Measurements from ENCODE around the gene ENDOG. TPM values are rescaled to one million over a fixed set of nuclear protein-coding genes. Genes with fewer than 3 reads are reported as not detected.
A peak's percentile ranks its signal among the peaks of the same experiment; 100 is the strongest.

The ENDOG gene
- total and polyA plus RNA-seq, 4 donors = 5.6 to 36.6 (median 27.7) TPM

DNA sequence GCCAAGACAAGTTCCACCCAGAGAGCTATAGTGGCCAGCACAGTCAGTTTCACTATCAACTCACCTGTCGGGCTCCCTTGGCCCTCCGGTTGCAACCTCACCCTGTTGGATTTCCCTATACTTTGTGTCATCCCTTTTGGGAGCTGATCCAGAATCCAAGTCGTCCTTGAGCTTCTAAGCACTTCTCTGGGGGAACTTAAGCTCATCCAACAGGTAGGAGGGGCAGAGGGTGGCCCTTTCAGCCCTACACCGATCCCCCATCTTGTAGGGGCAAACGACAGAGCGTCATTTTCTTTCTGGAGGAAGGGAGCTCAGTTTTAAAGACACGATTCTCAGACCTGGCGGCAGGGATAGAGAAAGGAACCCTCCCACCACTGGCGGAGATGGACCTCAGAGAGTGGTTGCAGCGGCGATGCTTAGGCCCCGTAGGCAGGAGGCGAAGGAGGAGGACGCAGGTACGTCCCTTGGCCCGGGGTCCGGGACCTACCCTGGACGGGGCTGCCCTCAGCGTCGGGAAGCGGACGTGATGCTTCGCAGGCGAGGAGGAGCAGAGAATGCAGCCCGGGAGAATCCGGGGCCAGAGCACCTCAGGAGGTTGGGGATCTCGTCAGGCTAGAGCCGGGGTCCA lies 47.1 kb upstream of the ENDOG start:
- H3K9me3 ChIP-seq (ENCODE audit: control insufficient read depth in 4 of 4, insufficient read depth in 3 of 4, low read length in 3 of 4) = no peaks in the 10 kb centered on the region
- peak overlapping the region; percentile 85 to 96 for H3K27ac ChIP-seq (ENCODE audit: low read depth in 1 of 2, low read length in 1 of 2)
- peaks cover 3 to 8% (median 5%) of the 10 kb centered on the region in 5 donors for H3K4me1 ChIP-seq (ENCODE audit: control insufficient read depth in 5 of 5, insufficient read depth in 5 of 5, low read length in 5 of 5)
- peak; percentile 10 for ATAC-seq (ENCODE audit: insufficient read depth, low FRiP score)
- H3K4me3 ChIP-seq = peak overlapping the region; percentile 93
- WGBS, 2 donors = 1% methylated on average over 28 of the region's 28 CpGs
- DNase-seq = peak in 1 of 3 donors; percentile 18
- peak overlapping the region; percentile 91 to 93 for H3K9ac ChIP-seq (ENCODE audit: insufficient read depth in 1 of 2, low read length in 2 of 2)
- no peaks in the 10 kb centered on the region for H3K27me3 ChIP-seq (ENCODE audit: control insufficient read depth in 3 of 3, insufficient read depth in 3 of 3, low read length in 2 of 3)
- H3K36me3 ChIP-seq (ENCODE audit: control insufficient read depth in 4 of 4, insufficient read depth in 4 of 4, low read length in 4 of 4) = peaks cover 0 to 4% (median 0%) of the 10 kb centered on the region in 4 donors
- TF ChIP-seq, protein P1, sequence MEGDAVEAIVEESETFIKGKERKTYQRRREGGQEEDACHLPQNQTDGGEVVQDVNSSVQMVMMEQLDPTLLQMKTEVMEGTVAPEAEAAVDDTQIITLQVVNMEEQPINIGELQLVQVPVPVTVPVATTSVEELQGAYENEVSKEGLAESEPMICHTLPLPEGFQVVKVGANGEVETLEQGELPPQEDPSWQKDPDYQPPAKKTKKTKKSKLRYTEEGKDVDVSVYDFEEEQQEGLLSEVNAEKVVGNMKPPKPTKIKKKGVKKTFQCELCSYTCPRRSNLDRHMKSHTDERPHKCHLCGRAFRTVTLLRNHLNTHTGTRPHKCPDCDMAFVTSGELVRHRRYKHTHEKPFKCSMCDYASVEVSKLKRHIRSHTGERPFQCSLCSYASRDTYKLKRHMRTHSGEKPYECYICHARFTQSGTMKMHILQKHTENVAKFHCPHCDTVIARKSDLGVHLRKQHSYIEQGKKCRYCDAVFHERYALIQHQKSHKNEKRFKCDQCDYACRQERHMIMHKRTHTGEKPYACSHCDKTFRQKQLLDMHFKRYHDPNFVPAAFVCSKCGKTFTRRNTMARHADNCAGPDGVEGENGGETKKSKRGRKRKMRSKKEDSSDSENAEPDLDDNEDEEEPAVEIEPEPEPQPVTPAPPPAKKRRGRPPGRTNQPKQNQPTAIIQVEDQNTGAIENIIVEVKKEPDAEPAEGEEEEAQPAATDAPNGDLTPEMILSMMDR (IDR thresholded peaks at IDR 0.05; ENCODE audit: control extremely low read depth, extremely low read depth) = no peak

DNA sequence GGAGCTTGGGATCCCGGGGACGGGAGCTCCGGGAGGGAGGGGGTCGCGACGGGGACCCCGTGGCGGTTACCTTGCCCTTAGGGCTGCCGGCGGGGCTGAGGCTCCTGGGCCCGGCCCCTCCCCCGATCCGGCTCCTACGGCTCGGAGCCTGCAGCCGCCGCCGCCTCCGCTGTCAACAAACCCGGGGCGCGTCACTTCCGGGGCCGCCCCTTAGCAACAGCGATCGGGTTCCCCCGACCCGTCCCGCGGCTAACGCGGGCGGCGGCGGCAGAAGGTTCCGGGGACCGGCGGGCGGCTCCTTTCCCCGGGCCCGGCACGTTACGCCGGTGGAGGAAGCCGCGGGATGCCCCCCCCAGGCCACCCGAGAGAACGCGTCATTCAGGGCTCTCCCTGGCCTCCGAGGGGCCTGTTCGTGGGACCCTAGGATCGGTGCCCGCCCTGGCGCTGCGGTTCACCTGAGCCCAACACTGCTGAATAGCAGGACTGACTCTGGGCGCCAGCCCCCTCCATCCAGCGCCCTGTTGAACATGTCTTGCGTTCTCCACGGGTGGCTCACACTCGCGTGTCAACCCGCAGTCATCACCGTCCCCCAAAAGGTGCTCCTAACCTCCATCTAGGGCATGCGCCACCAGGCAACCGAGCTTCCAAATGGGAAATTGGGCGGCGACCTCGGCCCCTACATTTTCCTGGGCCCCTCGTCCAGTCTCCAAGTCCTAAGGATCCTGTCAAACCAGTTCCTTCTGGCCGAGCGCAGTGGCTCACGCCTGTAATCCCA lies 46.4 kb upstream of the ENDOG start, which contains the start of gene ZER1:
Gene ZER1 (minus strand): TSS at position 183 of the 775 bp plus-strand sequence. CDS start 16,362 bp downstream, outside the sequence.
- WGBS, 2 donors = 0 to 1% methylated on average over 61 to 72 of the region's 72 CpGs
- peak; percentile 99 for ATAC-seq (ENCODE audit: insufficient read depth, low FRiP score)

DNA sequence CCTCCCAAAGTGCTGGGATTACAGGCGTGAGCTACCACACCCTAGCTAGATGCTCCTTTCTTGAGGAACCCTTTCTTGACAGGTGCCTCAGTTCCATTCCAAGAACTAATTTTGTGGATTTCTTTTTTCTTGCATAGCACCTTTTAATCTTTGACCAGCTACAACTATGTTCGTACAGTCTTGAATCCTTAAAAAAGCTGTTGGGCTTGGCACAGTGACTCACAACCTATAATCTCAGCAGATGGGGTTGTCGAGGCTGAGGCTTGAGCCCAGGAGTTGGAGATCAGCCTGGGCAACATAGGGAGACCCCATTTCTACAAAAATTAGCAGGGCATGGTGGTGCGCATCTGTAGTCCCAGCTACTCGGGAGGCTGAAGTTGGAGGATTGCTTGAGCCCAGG lies 45.3 kb upstream of the ENDOG start:
- Histone ChIP-seq H3K4me1 (ENCODE audit: control insufficient read depth in 5 of 5, insufficient read depth in 5 of 5, low read length in 5 of 5) (peaks cover 3 to 8% (median 5%) of the 10 kb centered on the region in 5 donors), H3K36me3 (ENCODE audit: control insufficient read depth in 4 of 4, insufficient read depth in 4 of 4, low read length in 4 of 4) (no peaks in the 10 kb centered on the region), H3K9me3 (ENCODE audit: control insufficient read depth in 4 of 4, insufficient read depth in 3 of 4, low read length in 3 of 4) (no peaks in the 10 kb centered on the region), H3K9ac (ENCODE audit: insufficient read depth in 1 of 2, low read length in 2 of 2) (no peak overlapping the region), H3K4me3 (no peak overlapping the region), H3K27ac (ENCODE audit: low read depth in 1 of 2, low read length in 1 of 2) (no peak overlapping the region), H3K27me3 (ENCODE audit: control insufficient read depth in 3 of 3, insufficient read depth in 3 of 3, low read length in 2 of 3) (no peaks in the 10 kb centered on the region)
- 88 to 91% methylated on average over 5 of the region's 5 CpGs for WGBS, 2 donors
- TF ChIP-seq, protein P1 (IDR thresholded peaks at IDR 0.05; ENCODE audit: control extremely low read depth, extremely low read depth) = no peak
- ATAC-seq (ENCODE audit: insufficient read depth, low FRiP score) (no peak), DNase-seq (no peak)

More for the DNA sequence above, 46.4 kb upstream of the ENDOG start, which contains the start of gene ZER1:
- Histone ChIP-seq H3K4me1 (ENCODE audit: control insufficient read depth in 5 of 5, insufficient read depth in 5 of 5, low read length in 5 of 5) (peaks cover 3 to 8% (median 5%) of the 10 kb centered on the region in 5 donors), H3K27me3 (ENCODE audit: control insufficient read depth in 3 of 3, insufficient read depth in 3 of 3, low read length in 2 of 3) (no peaks in the 10 kb centered on the region), H3K4me3 (peak within 1 kb of the TSS; percentile 93), H3K9me3 (ENCODE audit: control insufficient read depth in 4 of 4, insufficient read depth in 3 of 4, low read length in 3 of 4) (no peaks in the 10 kb centered on the region), H3K36me3 (ENCODE audit: control insufficient read depth in 4 of 4, insufficient read depth in 4 of 4, low read length in 4 of 4) (peaks cover 0 to 4% (median 0%) of the 10 kb centered on the region in 4 donors), H3K27ac (ENCODE audit: low read depth in 1 of 2, low read length in 1 of 2) (peak within 1 kb of the TSS; percentile 85 to 97), H3K9ac (ENCODE audit: insufficient read depth in 1 of 2, low read length in 2 of 2) (peak within 1 kb of the TSS; percentile 91 to 93)
- TF ChIP-seq, protein P1 (IDR thresholded peaks at IDR 0.05; ENCODE audit: control extremely low read depth, extremely low read depth) = no peak
- peak; percentile 90 to 94 (median 92) for DNase-seq

All from lung (tissue), 12 donors.